HepG2 (cell line): ENCODE results near the gene APOA1. TPM values are rescaled to one million over a fixed set of nuclear protein-coding genes. Genes with fewer than 3 reads are reported as not detected.

Source experiments
- AGO1 ChIP-seq: fragments of 200-400 bp; formaldehyde crosslinking; IDR thresholded peaks from 2 replicates; pipeline ENCODE4 v1.6.1; 2017; ENCODE audit warnings: mild to moderate bottlenecking, low read depth, low read length, moderate library complexity; ENCODE audit not compliant: poor library complexity, severe bottlenecking
- ATF6 ChIP-seq: sonication (generic); formaldehyde crosslinking; conservative IDR thresholded peaks from 2 replicates; pipeline ENCODE4 v1.4.0; 2020; ENCODE audit warnings: missing genetic modification reagents
- CBFB ChIP-seq: sonication (generic); formaldehyde crosslinking; IDR thresholded peaks from 2 replicates; pipeline ENCODE4 v1.4.0; 2020; ENCODE audit warnings: missing genetic modification reagents
- GPBP1L1 ChIP-seq: sonication (generic); formaldehyde crosslinking; IDR thresholded peaks from 2 replicates; pipeline ENCODE4 v1.5.0; 2020; ENCODE audit warnings: mild to moderate bottlenecking, missing genetic modification reagents
- GTF2F1 ChIP-seq: fragments of 150-350 bp; IDR thresholded peaks from 2 replicates; pipeline ENCODE4 v1.6.1; 2014; ENCODE audit warnings: low read length
- MED1 ChIP-seq: sonication (generic); formaldehyde crosslinking; IDR thresholded peaks from 2 replicates; pipeline ENCODE4 v1.4.0; 2020; ENCODE audit warnings: missing genetic modification reagents
- MEIS2 ChIP-seq: sonication (generic); formaldehyde crosslinking; IDR thresholded peaks from 2 replicates; pipeline ENCODE4 v1.9.0; 2021; ENCODE audit warnings: mild to moderate bottlenecking, missing genetic modification reagents
- MNT ChIP-seq: fragments of 450-650 bp; IDR thresholded peaks from 2 replicates; pipeline ENCODE4 v1.6.1; 2016
- PBX2 ChIP-seq: IDR thresholded peaks from 2 replicates; pipeline ENCODE4 v1.6.1; 2016; ENCODE audit warnings: control low read depth
- PITX1 ChIP-seq: sonication (generic); formaldehyde crosslinking; IDR thresholded peaks from 2 replicates; pipeline ENCODE4 v1.5.1; 2020; ENCODE audit warnings: mild to moderate bottlenecking, missing genetic modification reagents
- POLR2G ChIP-seq: fragments of 200-400 bp; formaldehyde crosslinking; IDR thresholded peaks from 2 replicates; pipeline ENCODE4 v1.6.1; 2018; ENCODE audit warnings: mild to moderate bottlenecking, low read depth, low read length, moderate library complexity
- SIN3B ChIP-seq: fragments of 150-350 bp; IDR thresholded peaks from 2 replicates; pipeline ENCODE4 v1.6.1; 2014; ENCODE audit warnings: low read length
- SRY ChIP-seq: sonication (generic); formaldehyde crosslinking; IDR thresholded peaks from 2 replicates; pipeline ENCODE4 v1.8.0; 2022; ENCODE audit warnings: mild to moderate bottlenecking, missing genetic modification reagents
- ZFP36 ChIP-seq: fragments of 150-350 bp; IDR thresholded peaks from 2 replicates; pipeline ENCODE4 v1.6.1; 2018; ENCODE audit warnings: borderline replicate concordance, low read length, low read depth; ENCODE audit not compliant: partially characterized antibody
- ZFP91 ChIP-seq: sonication (generic); formaldehyde crosslinking; IDR thresholded peaks from 2 replicates; pipeline ENCODE4 v1.9.0; 2022; ENCODE audit warnings: missing genetic modification reagents, mild to moderate bottlenecking, borderline replicate concordance
- ZNF12 ChIP-seq: sonication (generic); formaldehyde crosslinking; IDR thresholded peaks from 2 replicates; pipeline ENCODE4 v1.5.0; 2020; ENCODE audit warnings: missing genetic modification reagents
- ZNF20 ChIP-seq: sonication (generic); formaldehyde crosslinking; IDR thresholded peaks from 2 replicates; pipeline ENCODE4 v1.4.0; 2020; ENCODE audit warnings: mild to moderate bottlenecking, moderate library complexity, missing genetic modification reagents
- ZNF468 ChIP-seq: sonication (generic); formaldehyde crosslinking; IDR thresholded peaks from 2 replicates; pipeline ENCODE4 v1.8.0; 2022; ENCODE audit warnings: mild to moderate bottlenecking, moderate library complexity, missing genetic modification reagents
- ZNF576 ChIP-seq: sonication (generic); formaldehyde crosslinking; IDR thresholded peaks from 2 replicates; pipeline ENCODE4 v1.4.0; 2020; ENCODE audit warnings: mild to moderate bottlenecking, missing genetic modification reagents
- ZNF614 ChIP-seq: IDR thresholded peaks from 2 replicates; pipeline ENCODE4 v1.6.1; 2018; ENCODE audit warnings: missing biosample characterization, missing genetic modification reagents, inconsistent platforms, borderline replicate concordance
- ZNF768 ChIP-seq: sonication (generic); formaldehyde crosslinking; IDR thresholded peaks from 2 replicates; pipeline ENCODE4 v1.4.0; 2020; ENCODE audit warnings: missing genetic modification reagents
- ZNF792 ChIP-seq: IDR thresholded peaks from 2 replicates; pipeline ENCODE4 v1.6.1; 2016
- ZNF879 ChIP-seq: sonication (generic); formaldehyde crosslinking; IDR thresholded peaks from 2 replicates; pipeline ENCODE4 v1.8.1; 2023; ENCODE audit warnings: missing genetic modification reagents
- polyA plus RNA-seq, 8 experiments: library from polyadenylated mRNA; depleted of rRNA in 3 of 8; stranded (reverse) in 7 of 8; unstranded in 1 of 8; fragments of >200 nt; fragmentation: Illumina TruSeq in 4 of 8; extraction: Trizol in 4 of 8; gene quantifications; 2 replicates each; pipeline versions ENCODE4 v1.2.1 to v1.2.3, GENCODE V29; 2011 to 2016; ENCODE audit warnings: low read depth in 4 of 8, missing spikeins in 1 of 8, mixed read lengths in 1 of 8; ENCODE audit not compliant: insufficient read depth in 1 of 8
- total RNA-seq, 5 experiments: library from RNA; depleted of rRNA; stranded (reverse); fragments of >200 nt; fragmentation: Illumina TruSeq; extraction: Trizol; gene quantifications; 2 replicates each; pipeline ENCODE4 v1.2.3, GENCODE V29; 2016; ENCODE audit warnings: low read depth in 1 of 5

The APOA1 gene
- total and polyA plus RNA-seq, 2 of the 13 experiments (the other 11 are each of a cell fraction or from before 2014, with no cell fraction given), result 1,973 to 5,485 TPM

- TF ChIP-seq SRY (CRISPR knock-in tag) (peak; percentile 88; the same call in 1 of the 2 replicates), SIN3B (no peak), ZNF614 (peak; percentile 52; the same call in 1 of the 2 replicates), MEIS2 (CRISPR knock-in tag) (peak; percentile 64; the same call in 1 of the 2 replicates), ATF6 (CRISPR knock-in tag) (peak; percentile 82; the same call in 1 of the 2 replicates), ZNF576 (CRISPR knock-in tag) (no peak), PITX1 (CRISPR knock-in tag) (no peak; the same call in 1 of the 2 replicates), PBX2 (CRISPR knock-in tag) (no peak), ZNF768 (CRISPR knock-in tag) (peak; percentile 90), AGO1 (peak; percentile 97), ZNF879 (CRISPR knock-in tag) (no peak), MED1 (CRISPR knock-in tag) (peak; percentile 92), ZFP91 (CRISPR knock-in tag) (no peak; the same call in 1 of the 2 replicates), CBFB (CRISPR knock-in tag) (no peak), ZNF12 (CRISPR knock-in tag) (no peak), MNT (peak; percentile 43; the same call in 1 of the 2 replicates), ZNF468 (CRISPR knock-in tag) (no peak), GPBP1L1 (no peak), POLR2G (peak; percentile 46), ZNF20 (CRISPR knock-in tag) (no peak), GTF2F1 (no peak), ZFP36 (no peak), ZNF792 (peak; percentile 71)
Observed at GRCh38 chr11:116833816-116834534, 3.4 kb downstream of the APOA1 start (continued).
